Cardiac muscle cell (in vitro differentiated cells and primary cell): ENCODE data around the gene CPA3. TPM values are rescaled to one million over a fixed set of nuclear protein-coding genes. Genes with fewer than 3 reads are reported as not detected.

Source experiments
- DNase-seq, 2 donors: peaks; one replicate each; pipeline versions ENCODE4 v3.0.0 to v3.0.0-alpha.2; 2010 to 2017; ENCODE audit warnings: low read depth in 1 of 2, low spot score in 1 of 2
- H3K27ac ChIP-seq: fragments of 200-600 bp; sonication (generic); 2 replicates; pipeline ENCODE4 v1.5.1; 2016
- H3K27me3 ChIP-seq: fragments of 200-600 bp; sonication (generic); 2 replicates; pipeline ENCODE4 v1.6.0; 2016; ENCODE audit warnings: control low read depth
- H3K36me3 ChIP-seq: fragments of 200-600 bp; sonication (generic); 2 replicates; pipeline ENCODE4 v1.5.1; 2016; ENCODE audit warnings: control low read depth
- H3K4me1 ChIP-seq: fragments of 200-600 bp; sonication (generic); 2 replicates; pipeline ENCODE4 v1.8.1; 2017; ENCODE audit warnings: low read depth, mild to moderate bottlenecking, mixed run types
- H3K4me3 ChIP-seq: fragments of 200-600 bp; sonication (generic); 2 replicates; pipeline ENCODE4 v1.5.1; 2016; ENCODE audit warnings: mild to moderate bottlenecking
- H3K9me3 ChIP-seq: fragments of 200-600 bp; sonication (generic); 2 replicates; pipeline ENCODE4 v1.5.1; 2017; ENCODE audit warnings: low read depth, mild to moderate bottlenecking, control low read depth
- CTCF ChIP-seq: IDR thresholded peaks from 2 replicates; pipeline ENCODE4 v1.5.1; 2012; ENCODE audit warnings: low read depth, mild to moderate bottlenecking, low read length
- polyA plus RNA-seq: library from polyadenylated mRNA; unstranded; fragments of >200 nt; fragmentation: Nextera tagmentation; extraction: Ambion mirVana; gene quantifications from 2 replicates; pipeline ENCODE4 v1.2.1, GENCODE V29; 2016
- total RNA-seq: library from RNA; depleted of rRNA; stranded (reverse); fragments of >200 nt; gene quantifications from 2 replicates; pipeline ENCODE4 v1.2.3, GENCODE V29; 2016

The CPA3 gene
- total and polyA plus RNA-seq, 2 experiments from 2014 or later, result not detected

GRCh38 chr3:148882288-148882687, 17.2 kb downstream of the CPA3 start:
- Histone ChIP-seq H3K9me3 (no peaks in the 10 kb centered on the region), H3K4me1 (peaks cover 4% of the 10 kb centered on the region), H3K4me3 (no peak overlapping the region), H3K36me3 (no peaks in the 10 kb centered on the region), H3K27me3 (peaks cover 69% of the 10 kb centered on the region), H3K27ac (no peak overlapping the region)
- no peak for TF ChIP-seq CTCF
- peak in 1 of 2 donors; percentile 32 for DNase-seq

- H3K4me3 ChIP-seq, result no peak overlapping the region
- peaks cover 70% of the 10 kb centered on the region for H3K27me3 ChIP-seq
- no peak for TF ChIP-seq CTCF
- no peak for DNase-seq
- H3K9me3 ChIP-seq, result no peaks in the 10 kb centered on the region
- H3K36me3 ChIP-seq, result no peaks in the 10 kb centered on the region
- H3K4me1 ChIP-seq, result peaks cover 4% of the 10 kb centered on the region
- no peak overlapping the region for H3K27ac ChIP-seq
These were observed 18.1 kb downstream of the CPA3 start for GRCh38 chr3:148883163-148883562.

GRCh38 chr3:148884261-148884660, 19.2 kb downstream of the CPA3 start:
- no peak overlapping the region for H3K4me3 ChIP-seq
- no peak for DNase-seq
- no peak for TF ChIP-seq CTCF

GRCh38 chr3:148889828-148890227, 24.7 kb downstream of the CPA3 start:
- no peak overlapping the region for H3K4me3 ChIP-seq

More at GRCh38 chr3:148884261-148884660, 19.2 kb downstream of the CPA3 start:
- Histone ChIP-seq H3K36me3 (no peaks in the 10 kb centered on the region), H3K27me3 (peaks cover 74% of the 10 kb centered on the region), H3K27ac (no peak overlapping the region), H3K9me3 (no peaks in the 10 kb centered on the region), H3K4me1 (no peaks in the 10 kb centered on the region)

GRCh38 chr3:148896062-148896461, 31.0 kb downstream of the CPA3 start:
- Histone ChIP-seq H3K4me1 (no peaks in the 10 kb centered on the region), H3K9me3 (no peaks in the 10 kb centered on the region), H3K27ac (no peak overlapping the region), H3K27me3 (peaks cover 57% of the 10 kb centered on the region), H3K36me3 (no peaks in the 10 kb centered on the region), H3K4me3 (no peak overlapping the region)
- DNase-seq, result no peak
- no peak for TF ChIP-seq CTCF

More at GRCh38 chr3:148889828-148890227, 24.7 kb downstream of the CPA3 start:
- DNase-seq, result no peak
- Histone ChIP-seq H3K27ac (no peak overlapping the region), H3K27me3 (peaks cover 70% of the 10 kb centered on the region), H3K4me1 (no peaks in the 10 kb centered on the region), H3K9me3 (no peaks in the 10 kb centered on the region), H3K36me3 (no peaks in the 10 kb centered on the region)
- TF ChIP-seq CTCF, result no peak
